Large intestine (tissue), 3 donors: ENCODE measurements around the gene DYSF. TPM values are rescaled to one million over a fixed set of nuclear protein-coding genes. Genes with fewer than 3 reads are reported as not detected.

Experiments used
- DNase-seq, 2 donors: peaks; one replicate each; pipeline versions ENCODE4 v3.0.0 to v3.0.0-alpha.2; 2013
- H3K27ac ChIP-seq: one replicate; pipeline ENCODE4 v1.5.1; 2013; ENCODE audit warnings: low read length
- H3K27me3 ChIP-seq: 2 replicates; pipeline ENCODE4 v1.6.1; 2013; ENCODE audit warnings: low read length; ENCODE audit not compliant: control insufficient read depth, insufficient read depth
- H3K36me3 ChIP-seq: 2 replicates; pipeline ENCODE4 v1.6.1; 2013; ENCODE audit warnings: low read length; ENCODE audit not compliant: control insufficient read depth, insufficient read depth
- H3K4me1 ChIP-seq: one replicate; pipeline ENCODE4 v1.6.1; 2013; ENCODE audit warnings: low read length; ENCODE audit not compliant: control insufficient read depth, insufficient read depth
- H3K4me3 ChIP-seq: one replicate; pipeline ENCODE4 v1.5.1; 2013; ENCODE audit warnings: low read length
- H3K9me3 ChIP-seq: one replicate; pipeline ENCODE4 v1.6.1; 2013; ENCODE audit warnings: mild to moderate bottlenecking, low read depth, low read length, moderate library complexity; ENCODE audit not compliant: control insufficient read depth
- whole genome bisulfite sequencing: methylation state at CpG from one replicate; pipeline ENCODE4 v1.1.5; 2013; ENCODE audit warnings: low lambda C conversion rate; ENCODE audit not compliant: insufficient coverage; 5-methylcytosine and 5-hydroxymethylcytosine counted together
- polyA plus RNA-seq: library from polyadenylated mRNA; unstranded; fragments of 120-200 nt; gene quantifications from one replicate; pipeline ENCODE4 v1.2.1, GENCODE V29; 2013

The DYSF gene
- polyA plus RNA-seq, 1 donor = 6.3 TPM

DNA sequence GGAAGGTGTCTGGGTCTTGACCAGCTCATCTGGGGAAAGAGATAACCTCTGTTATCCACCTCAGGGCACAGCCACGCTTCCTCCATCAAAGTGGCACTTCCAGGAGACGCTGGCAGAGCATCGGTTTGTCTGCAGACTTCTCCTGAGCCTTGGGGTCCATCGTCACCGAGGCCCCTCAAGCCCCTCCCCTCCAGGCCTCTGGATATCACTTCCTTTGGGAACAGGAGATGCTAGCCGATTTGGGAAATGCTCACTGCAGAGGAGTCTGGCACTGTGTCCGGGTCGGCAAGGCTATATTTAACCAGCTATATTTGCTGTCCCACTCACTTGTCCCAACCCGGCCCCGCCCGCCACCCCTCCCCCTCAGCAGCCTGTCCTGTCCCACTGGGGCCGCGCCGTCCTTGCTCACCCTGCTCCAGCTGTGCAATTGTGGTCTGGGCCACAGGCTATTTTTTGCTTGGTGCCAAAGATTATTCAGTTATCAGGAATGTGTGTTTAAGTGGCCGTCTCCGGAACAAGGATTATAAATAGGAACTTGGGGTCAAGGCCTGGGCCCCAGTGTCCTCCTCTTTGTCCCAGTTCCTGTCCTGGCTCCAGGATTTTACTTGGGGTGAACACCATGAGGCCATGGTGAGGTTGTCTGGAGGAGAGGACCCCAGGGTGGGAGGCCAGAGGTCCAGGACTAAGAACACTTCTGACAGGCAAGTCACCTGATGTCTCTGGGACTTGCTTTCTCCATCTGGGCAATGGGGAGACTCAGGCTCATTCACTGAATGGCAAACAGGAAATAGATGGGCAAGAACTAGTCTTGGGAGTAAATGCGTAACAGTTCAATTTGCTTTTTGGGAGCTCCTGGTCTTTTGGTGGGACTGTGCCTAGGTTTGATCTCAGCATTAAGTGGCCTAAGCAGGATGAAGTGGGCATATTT lies 263.6 kb downstream of the DYSF start:
- Histone ChIP-seq H3K4me3 (no peak overlapping the region), H3K27ac (no peak overlapping the region), H3K36me3 (no peaks in the 10 kb centered on the region), H3K27me3 (no peaks in the 10 kb centered on the region), H3K4me1 (peaks cover 14% of the 10 kb centered on the region), H3K9me3 (no peaks in the 10 kb centered on the region)
- no CpG with 5 or more reads among the region's 17 CpGs for whole genome bisulfite sequencing
- DNase-seq = peak; percentile 27 to 35

GRCh38 chr2:71718686-71719085 lies 265.3 kb downstream of the DYSF start:
- Histone ChIP-seq H3K4me3 (no peak overlapping the region), H3K36me3 (no peaks in the 10 kb centered on the region), H3K4me1 (peaks cover 9% of the 10 kb centered on the region), H3K9me3 (no peaks in the 10 kb centered on the region), H3K27me3 (no peaks in the 10 kb centered on the region), H3K27ac (no peak overlapping the region)
- no CpG with 5 or more reads among the region's 1 CpG for WGBS
- no peak for DNase-seq

- no CpG with 5 or more reads among the region's 5 CpGs for WGBS
- H3K27ac ChIP-seq = no peak overlapping the region
- H3K4me3 ChIP-seq = no peak overlapping the region
- H3K36me3 ChIP-seq = no peaks in the 10 kb centered on the region
- H3K27me3 ChIP-seq = no peaks in the 10 kb centered on the region
- no peaks in the 10 kb centered on the region for H3K9me3 ChIP-seq
- DNase-seq = no peak
- peaks cover 9% of the 10 kb centered on the region for H3K4me1 ChIP-seq
These were observed 266.3 kb downstream of the DYSF start for GRCh38 chr2:71719520-71720282.

GRCh38 chr2:71720283-71720560 lies 266.9 kb downstream of the DYSF start:
- no peak for DNase-seq
- Histone ChIP-seq H3K4me1 (peaks cover 9% of the 10 kb centered on the region), H3K4me3 (no peak overlapping the region), H3K27me3 (no peaks in the 10 kb centered on the region), H3K36me3 (no peaks in the 10 kb centered on the region), H3K9me3 (no peaks in the 10 kb centered on the region), H3K27ac (no peak overlapping the region)

DNA sequence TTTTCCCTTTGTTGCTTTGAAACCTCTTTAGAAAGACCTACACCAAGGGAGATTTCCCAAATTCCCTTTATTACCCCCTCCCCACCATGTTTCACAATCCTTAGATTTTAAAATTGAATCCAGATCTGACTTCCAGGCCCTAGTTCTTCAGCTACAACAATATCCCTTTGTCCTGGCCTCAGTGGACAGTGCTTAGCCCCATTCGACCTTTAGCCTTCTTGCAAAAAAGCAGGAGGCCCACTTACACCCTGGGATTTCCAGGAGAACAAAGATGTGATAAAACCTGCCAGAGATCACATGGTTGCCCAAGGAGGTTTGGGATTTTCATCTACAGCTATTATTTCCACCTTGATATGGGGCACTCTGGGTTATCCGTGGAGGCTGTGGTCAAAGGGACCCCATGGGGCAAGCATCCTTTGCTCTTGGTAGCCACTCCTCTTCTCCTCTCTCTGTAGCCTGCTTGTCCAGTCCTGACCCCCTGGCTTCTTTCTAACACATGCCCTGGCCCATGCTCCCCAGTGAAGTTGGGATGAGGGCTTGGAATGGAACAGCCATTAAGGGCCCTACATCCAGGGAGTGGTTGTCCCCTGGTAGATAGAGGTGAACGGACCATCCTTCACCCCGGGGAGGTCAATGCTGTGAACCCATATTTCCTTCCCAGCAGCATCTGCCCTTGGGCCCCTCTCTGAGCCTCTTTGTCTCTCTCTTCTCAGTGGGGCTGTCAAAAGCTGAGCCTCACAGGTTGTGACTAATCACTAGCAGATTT lies 267.4 kb downstream of the DYSF start:
- no CpG with 5 or more reads among the region's 4 CpGs for WGBS
- Histone ChIP-seq H3K36me3 (no peaks in the 10 kb centered on the region), H3K27me3 (no peaks in the 10 kb centered on the region), H3K4me1 (peaks cover 9% of the 10 kb centered on the region), H3K9me3 (no peaks in the 10 kb centered on the region), H3K27ac (no peak overlapping the region), H3K4me3 (no peak overlapping the region)
- DNase-seq = no peak

DNA sequence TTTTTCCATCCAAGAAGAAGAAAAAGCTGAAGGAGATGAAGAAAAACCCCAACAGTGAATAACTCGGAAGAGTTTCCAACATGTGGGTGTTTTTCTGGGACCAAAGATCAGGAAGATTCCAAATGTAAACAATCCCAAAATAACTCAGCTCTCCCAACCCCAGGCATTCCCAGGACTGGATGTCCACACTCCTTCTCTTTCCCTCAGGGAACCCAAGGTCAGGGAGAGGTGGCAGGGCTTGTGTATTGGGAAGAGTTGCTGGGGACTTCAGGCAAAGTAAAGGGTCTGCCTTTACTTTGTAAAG lies 268.0 kb downstream of the DYSF start:
- no peak overlapping the region for H3K27ac ChIP-seq
- no peaks in the 10 kb centered on the region for H3K27me3 ChIP-seq
- no peaks in the 10 kb centered on the region for H3K36me3 ChIP-seq
- H3K9me3 ChIP-seq = no peaks in the 10 kb centered on the region
- no CpG with 5 or more reads among the region's 1 CpG for WGBS
- H3K4me3 ChIP-seq = no peak overlapping the region
- no peak for DNase-seq
- peaks cover 9% of the 10 kb centered on the region for H3K4me1 ChIP-seq

DNA sequence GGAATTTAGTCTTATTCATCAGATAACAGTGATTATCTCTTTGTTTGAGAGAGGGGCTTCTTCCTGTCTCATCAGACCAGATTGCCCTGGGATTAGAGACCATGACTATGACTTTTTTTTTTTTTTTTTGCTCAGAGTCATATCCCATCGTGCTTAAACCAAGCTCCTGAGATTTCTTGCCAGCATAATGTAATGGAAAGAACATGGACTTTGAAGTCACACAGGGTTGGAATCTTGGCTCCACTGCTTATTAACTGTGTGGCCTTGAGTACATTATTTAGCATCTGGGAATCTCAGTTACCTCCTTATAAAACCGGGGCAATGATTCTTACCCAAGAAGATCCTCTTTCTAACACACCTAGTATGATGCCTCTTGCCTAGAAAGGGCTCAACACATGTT lies 268.3 kb downstream of the DYSF start:
- no peak overlapping the region for H3K4me3 ChIP-seq
- no peaks in the 10 kb centered on the region for H3K36me3 ChIP-seq
- WGBS = no CpG with 5 or more reads among the region's 2 CpGs
- H3K27ac ChIP-seq = no peak overlapping the region
- H3K27me3 ChIP-seq = no peaks in the 10 kb centered on the region
- peak in 1 of 2 donors; percentile 31 for DNase-seq
- peaks cover 9% of the 10 kb centered on the region for H3K4me1 ChIP-seq
- H3K9me3 ChIP-seq = no peaks in the 10 kb centered on the region

GRCh38 chr2:71722286-71722685 lies 268.9 kb downstream of the DYSF start:
- H3K4me3 ChIP-seq = no peak overlapping the region
- H3K27me3 ChIP-seq = no peaks in the 10 kb centered on the region
- H3K4me1 ChIP-seq = peaks cover 4% of the 10 kb centered on the region
- no peak overlapping the region for H3K27ac ChIP-seq
- H3K9me3 ChIP-seq = no peaks in the 10 kb centered on the region
- DNase-seq = no peak
- H3K36me3 ChIP-seq = no peaks in the 10 kb centered on the region
- 90% methylated on average over 1 of the region's 1 CpG for WGBS

DNA sequence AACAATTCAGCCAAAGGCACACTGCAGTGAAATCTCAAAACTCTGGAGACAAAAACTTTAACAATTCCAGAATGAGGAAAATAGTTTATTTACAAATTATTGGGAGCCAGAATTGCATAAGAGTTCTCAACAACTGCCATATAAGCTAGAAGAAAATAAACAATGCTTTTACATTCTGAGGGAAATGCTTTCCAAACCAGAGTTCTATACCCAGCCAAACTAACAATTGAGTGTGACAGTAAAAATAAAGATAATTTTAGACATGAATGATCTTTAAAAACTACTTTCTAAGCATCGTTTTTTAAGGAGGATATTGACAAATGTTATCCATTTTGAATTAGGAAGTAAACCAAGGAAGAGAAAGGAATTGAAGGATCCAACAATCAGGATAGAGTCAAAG lies 271.4 kb downstream of the DYSF start:
- Histone ChIP-seq H3K9me3 (no peaks in the 10 kb centered on the region), H3K4me3 (no peak overlapping the region), H3K27me3 (no peaks in the 10 kb centered on the region), H3K4me1 (peaks cover 4% of the 10 kb centered on the region), H3K27ac (no peak overlapping the region), H3K36me3 (no peaks in the 10 kb centered on the region)
- DNase-seq = no peak
- WGBS = 63% methylated on average over 1 of the region's 1 CpG

GRCh38 chr2:71725836-71726235 lies 272.5 kb downstream of the DYSF start:
- DNase-seq = no peak
- no peaks in the 10 kb centered on the region for H3K9me3 ChIP-seq
- no peaks in the 10 kb centered on the region for H3K4me1 ChIP-seq
- no peaks in the 10 kb centered on the region for H3K36me3 ChIP-seq
- no peaks in the 10 kb centered on the region for H3K27me3 ChIP-seq
- no peak overlapping the region for H3K27ac ChIP-seq
- no peak overlapping the region for H3K4me3 ChIP-seq
